ENCODE data around the gene DVL2.

DVL2 gene

DNA sequence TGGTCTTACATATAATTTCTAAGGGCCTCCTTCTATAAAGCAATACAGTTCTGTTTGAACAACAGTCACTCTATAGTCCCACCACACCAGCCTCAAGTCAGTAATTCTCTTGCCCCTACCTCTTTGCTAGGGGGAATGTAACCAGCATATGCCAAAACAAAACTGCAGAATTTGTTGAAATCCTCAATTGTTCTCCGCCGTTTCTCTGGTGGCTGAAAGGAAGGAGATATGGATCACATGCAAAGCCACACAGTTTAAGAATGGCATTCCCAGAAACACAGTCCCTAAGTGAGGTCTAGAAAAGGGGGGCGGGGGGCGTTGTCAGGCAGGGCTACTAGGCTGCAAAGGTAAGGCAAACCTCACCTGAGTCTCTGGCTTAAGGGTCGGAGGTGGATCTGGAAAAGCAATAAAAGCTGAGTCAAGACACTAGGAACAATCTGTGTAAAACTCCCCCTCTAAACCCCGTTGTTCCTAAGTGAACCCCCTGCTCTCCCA, 3.0 kb upstream of the DVL2 start:
- no peak for DNase-seq

DNA sequence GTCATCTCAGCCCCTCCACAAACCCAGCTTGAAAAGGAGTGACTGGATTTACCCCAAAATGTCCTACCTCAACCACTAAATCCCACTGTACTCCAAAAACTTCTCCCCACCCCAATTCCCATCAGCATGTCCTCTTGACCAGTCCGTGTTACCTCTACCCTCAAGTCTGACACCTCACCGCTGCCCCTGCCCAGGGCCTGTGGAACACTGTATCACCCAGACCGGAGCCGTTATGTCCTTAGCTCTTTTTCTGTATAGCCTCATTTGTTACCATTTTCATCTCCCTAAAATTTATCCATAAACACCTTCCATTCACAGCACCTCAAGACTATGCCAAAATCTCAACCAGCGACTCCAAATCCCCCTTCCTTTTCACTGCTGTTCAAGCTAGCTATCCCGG, 2.5 kb upstream of the DVL2 start:
- DNase-seq = no peak

DNA sequence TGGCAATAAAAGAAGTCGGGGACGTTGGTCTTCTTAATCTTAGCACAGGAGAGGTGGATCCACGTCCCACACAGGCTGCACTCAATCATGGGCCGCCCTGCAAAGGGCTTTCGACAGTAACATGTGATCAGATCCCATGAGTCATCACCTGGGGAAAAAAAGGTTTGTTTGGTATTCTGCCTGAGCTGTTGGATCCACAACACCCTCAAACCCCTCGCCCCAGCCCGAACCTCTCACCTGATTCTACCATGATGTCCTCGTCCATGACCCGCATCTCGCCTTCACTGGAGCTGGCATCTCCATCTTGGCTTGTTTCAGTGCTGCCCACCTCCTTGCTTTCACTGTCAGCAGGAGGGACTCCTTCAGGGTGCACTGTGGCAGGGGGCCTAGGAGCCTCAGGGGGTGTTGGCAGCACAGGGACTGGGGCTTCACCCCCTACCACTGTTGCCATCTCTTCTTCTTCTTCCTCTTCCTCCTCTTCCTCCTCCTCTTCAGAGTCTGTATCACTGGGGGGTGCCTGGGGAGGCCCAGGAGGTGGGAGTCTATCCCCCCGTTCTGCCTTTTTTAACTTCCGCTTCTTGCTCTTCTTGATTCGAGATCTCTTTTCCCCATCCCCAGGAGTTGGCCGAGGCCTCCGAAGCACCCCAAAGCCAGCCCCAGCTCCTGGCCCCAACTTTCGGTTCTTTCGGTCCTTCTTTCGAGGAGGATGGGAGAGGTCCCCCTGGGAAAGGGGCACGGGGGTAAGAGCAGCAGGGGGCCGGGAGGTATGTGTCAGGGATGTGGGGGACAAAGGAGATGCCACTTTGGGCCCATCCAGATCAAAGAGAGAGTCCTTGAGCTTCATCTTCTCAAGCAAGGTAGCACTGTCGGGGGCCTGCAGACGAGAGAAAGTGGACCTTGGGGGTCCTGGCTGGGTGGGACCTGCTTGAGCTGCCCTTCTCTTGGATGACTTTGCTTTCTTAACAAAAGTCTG, 1.7 kb upstream of the DVL2 start:
- no peak for DNase-seq

DNA sequence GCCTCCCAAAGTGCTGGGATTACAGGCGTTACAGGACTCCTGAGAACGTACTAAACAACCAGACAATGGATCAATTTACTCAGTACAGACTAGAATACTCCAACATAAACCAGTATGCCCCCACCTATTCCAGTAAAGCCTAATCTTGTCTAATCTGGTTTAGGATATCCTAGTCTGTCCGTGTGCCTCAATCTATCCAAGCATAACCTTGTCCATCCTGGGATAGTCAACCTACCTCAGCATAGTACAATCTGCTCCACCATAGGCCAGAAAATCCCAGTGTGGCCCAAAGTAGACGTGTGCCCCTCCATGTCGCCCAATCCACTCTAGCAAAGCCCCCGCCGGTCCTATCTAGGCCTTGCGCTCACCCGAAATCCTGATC, 625 bp downstream of the DVL2 start:
- no peak for DNase-seq

DNA sequence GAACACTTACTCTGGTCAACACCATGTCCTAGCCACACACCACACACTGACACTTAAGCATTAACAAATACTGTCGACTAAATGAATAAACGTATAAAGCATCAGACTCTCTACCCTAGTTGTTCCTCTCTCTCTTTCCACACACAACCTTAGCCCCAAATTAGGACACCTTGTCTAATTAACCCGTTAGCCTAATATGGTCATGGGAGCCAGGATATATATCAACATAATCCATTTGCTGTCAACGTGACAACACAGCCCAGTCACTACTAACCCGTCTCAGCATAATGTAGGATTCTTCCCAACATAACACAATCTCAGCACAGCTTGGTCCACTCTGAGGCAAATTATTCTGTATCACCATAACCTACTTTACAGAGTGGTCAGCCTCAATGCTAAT, 2.2 kb downstream of the DVL2 start:
- DNase-seq = no peak

DNA sequence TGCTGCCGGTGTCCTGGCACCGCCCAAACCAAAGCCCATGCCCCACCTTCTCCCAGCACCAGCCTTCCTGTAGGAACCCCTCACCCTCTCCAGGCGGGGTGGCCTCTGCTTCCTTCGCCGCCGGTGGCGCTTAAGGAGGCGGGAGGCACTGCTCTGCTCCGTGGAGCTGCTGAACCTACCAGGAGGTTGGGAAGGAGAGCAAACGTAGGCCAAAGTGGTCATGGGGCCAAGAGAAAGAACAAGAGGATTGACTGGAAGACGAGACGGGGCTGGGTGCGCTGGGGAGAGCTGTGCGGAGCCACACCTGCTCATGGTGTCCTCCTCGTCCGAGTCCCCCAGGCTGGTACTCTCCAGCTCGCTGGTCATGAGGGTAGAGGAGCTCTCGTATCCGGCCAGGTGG, 4.8 kb downstream of the DVL2 start:
- no peak for DNase-seq

DNA sequence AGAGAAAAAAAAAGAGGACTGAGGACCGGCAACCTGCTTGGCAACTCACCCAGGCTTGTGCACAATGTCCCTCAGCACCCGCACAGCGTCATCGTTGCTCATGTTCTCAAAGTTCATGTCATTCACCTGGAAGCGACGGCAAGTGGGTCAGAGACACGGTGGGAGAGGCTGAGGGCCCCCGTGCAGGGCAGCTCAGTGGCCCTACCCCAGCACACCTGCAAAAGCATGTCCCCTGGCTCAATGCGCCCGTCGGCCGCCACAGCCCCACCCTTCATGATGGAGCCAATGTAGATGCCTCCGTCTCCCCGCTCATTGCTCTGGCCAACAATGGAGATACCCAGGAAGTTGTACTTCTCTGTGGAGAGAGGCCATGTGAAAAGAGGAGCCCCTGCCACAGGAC, 5.4 kb downstream of the DVL2 start:
- DNase-seq = no peak

DNA sequence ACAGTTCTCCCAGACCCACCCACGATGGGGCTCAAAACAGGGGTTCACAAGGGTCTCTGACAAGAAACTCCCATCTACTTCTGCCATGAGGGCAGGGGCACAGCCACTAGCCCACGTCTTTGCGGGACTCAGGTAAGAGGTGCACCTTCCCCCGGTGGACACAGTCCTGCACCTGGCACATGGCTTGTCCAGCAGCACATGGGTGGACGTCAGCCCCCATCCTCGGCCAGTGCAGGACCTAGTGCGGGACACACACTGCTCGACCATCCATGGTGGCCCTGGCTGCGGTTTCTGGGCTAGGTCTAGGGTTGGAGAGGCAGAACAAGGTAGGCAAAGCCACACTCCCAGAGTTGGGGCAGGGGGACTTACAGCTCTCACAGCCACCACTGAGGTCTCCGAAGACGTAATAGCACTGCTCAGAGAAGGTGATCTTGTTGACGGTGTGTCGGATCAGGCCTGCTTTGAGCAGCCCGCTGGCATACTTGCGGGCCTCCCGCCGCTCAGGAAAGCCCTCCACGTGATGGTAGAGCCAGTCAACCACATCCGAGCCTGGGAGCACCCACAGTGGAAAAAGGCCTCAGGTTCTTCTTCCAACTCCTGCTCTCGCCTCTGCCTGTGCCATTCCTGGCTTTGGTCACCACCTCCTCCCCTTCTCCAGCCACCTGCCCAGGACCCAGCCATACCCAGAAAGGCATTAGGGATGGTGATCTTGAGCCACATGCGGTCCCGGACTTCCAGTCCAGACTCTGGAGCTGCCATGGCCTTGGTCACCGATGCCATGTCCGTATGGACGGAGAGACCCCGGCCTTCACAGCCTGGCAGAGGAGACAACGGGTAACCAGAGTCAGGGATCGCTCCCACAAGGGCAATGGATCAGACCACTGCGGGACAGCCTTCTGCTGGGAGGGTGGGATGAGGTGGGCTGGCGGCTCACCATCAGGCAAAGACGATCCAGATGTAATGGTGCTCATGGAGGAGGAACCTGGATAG, 7.3 kb downstream of the DVL2 start:
- no peak for DNase-seq

DNA sequence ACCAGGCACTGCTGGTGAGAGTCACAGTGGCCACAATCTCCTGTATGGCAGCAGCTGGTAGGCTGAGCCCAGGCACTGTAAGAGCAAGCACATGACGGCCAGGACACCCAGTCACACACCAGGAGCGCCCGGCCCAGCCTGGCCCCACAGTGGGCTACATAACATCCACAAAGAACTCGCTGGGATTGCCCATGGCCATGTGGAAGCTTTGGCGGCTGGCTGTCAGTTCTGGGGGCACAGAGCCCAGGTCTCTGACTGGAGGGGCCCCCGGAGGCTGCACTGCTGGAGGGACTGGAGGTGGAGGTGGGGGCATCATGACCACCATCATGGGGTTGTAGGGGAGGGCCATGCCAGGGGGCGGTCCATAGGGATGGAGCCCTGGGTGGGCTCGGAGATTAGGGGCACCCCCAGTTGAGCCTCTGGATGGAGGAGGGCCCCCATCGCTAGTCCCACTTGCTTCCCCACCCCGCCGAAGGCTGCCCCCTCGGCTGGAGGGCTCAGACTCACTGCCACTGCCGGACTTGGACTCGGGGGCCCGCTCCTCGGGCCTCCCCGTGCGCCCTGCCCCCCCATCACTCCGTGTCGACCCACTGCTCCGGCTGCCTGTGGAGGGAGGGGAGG, 8.5 kb downstream of the DVL2 start:
- no peak for DNase-seq

DNA sequence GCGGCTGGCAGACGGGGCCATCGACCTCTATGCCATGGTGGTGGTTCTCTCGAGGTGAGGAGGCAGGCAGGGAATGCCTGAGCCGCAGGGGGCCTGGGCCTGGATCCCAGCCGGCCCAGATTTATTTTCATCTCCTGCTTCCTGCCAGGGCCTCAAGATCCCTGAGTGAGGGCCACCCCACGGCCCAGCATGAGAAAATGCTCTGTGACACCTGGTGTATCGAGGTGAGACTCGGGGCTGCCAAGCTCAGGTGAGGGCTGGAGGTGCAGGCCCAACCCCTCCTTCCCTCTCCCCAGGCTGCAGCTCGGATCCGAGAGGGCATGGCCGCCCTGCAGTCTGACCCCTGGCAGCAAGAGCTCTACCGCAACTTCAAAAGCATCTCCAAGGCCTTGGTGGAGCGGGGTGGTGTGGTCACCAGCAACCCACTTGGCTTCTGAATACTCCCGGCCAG, 9.6 kb downstream of the DVL2 start:
- no peak for DNase-seq

DNA sequence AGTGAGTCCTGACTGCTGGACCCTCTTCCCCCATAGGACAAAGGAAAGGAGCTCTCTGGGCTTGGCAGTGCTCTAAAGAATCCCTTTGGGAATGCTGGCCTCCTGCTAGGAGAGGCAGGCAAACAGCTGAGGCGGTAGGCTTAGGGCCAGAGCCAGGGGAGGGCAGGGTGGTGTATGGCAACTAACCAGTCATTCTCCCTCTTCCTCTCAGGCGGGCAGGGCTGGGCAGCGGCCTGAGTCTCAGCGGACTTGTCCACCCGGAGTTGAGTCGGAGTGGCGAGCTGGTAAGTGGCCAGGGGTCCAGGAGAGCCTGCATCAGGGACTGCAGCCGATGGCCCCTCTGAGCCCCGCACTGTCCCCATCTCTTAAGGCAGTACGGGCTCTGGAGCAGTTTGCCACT, 10.2 kb downstream of the DVL2 start:
- no peak for DNase-seq

DNA sequence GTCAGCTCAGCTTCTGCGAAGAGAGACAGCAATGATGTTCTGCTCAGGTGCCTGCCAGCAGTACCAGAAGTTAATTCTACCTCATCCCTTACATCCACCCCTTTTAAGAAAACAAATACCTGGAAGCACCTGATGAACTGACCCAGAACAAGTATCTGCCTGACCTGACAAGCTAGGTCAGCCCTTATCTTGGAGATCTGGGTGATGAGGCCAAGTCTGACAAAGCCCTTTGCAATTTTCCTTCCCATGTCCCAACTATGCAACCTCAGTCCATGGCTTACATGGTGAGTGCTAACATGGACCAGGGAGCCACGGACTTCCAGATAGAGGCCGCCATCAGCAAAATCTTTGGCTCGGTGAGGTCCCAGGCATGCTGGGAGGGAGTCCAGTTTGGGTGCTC, 10.9 kb downstream of the DVL2 start:
- DNase-seq = no peak

DNA sequence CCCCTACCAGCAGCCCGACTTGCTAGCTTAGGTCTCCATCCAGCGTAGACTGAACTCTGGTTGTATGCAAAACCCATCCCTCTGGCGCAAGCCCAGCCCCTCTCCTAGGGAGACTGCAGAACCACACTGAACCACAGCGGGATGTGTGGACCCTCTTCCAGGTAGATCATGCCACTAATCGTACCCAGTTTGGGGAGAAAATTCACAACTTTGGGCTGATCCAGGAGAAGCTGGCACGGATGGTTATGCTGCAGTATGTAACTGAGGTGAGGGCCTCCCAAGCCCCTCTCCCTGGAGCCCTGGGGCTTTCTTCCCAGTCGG, 11.4 kb downstream of the DVL2 start:
- no peak for DNase-seq

DNA sequence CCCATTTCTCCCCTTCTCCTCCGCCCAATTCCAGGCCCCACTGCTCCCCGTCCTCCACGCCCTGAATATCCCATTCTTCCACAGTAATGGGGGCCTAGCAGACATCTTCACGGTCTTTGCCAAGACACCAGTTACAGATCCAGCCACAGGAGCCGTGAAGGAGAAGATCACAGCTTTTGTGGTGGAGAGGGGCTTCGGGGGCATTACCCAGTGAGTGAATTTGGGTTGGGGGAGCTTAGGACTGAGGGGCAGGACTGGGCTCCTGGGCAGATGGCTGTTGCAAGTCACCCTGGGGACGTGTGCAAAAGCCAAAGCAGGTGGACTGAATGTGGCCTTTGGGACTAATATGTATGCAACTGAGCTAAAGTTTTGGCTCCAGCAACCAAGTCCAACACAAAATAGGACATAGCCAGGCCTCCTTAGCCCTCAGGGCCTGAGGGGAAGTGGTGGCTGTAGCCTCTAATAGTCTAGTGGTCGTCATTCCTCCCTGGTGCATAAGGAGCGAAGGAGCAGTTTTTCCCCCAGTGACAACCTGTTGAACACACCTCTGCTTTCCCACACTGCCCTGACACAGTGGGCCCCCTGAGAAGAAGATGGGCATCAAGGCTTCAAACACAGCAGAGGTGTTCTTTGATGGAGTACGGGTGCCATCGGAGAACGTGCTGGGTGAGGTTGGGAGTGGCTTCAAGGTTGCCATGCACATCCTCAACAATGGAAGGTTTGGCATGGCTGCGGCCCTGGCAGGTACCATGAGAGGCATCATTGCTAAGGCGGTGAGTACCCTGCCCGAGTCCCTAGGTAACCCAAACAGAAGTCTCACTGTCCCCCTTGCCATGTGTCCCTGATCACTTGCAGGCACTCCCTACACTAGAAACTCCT, 12.0 kb downstream of the DVL2 start:
- no peak for DNase-seq

DNA sequence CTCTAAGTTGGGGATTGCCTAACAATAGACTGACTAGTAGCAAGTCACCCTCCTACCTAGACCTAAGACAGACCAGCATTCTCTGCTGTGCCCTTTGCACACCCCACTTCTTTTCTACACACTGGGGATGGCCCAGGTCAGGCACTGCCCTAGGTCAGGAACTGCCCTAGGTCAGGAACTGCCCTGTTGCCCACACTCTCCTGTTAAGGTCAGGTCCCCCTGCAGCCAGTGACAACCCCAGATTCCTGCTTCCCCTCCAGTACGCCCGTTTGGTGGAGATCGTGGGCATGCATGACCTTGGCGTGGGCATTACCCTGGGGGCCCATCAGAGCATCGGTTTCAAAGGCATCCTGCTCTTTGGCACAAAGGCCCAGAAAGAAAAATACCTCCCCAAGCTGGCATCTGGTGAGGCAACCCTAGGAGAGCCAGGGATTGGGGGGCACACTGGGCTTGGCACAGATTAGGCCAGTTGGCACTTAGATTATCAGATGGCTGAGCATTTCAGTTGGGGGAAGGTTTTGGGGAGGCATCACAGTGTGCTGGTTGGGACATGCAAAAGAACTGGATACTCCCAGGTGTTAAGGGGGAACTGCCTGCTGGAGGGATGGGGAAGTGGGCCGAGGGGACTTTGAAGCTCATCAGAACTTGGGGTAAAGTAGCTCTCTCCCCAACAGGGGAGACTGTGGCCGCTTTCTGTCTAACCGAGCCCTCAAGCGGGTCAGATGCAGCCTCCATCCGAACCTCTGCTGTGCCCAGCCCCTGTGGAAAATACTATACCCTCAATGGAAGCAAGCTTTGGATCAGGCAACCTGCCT, 12.8 kb downstream of the DVL2 start:
- no peak for DNase-seq

DNA sequence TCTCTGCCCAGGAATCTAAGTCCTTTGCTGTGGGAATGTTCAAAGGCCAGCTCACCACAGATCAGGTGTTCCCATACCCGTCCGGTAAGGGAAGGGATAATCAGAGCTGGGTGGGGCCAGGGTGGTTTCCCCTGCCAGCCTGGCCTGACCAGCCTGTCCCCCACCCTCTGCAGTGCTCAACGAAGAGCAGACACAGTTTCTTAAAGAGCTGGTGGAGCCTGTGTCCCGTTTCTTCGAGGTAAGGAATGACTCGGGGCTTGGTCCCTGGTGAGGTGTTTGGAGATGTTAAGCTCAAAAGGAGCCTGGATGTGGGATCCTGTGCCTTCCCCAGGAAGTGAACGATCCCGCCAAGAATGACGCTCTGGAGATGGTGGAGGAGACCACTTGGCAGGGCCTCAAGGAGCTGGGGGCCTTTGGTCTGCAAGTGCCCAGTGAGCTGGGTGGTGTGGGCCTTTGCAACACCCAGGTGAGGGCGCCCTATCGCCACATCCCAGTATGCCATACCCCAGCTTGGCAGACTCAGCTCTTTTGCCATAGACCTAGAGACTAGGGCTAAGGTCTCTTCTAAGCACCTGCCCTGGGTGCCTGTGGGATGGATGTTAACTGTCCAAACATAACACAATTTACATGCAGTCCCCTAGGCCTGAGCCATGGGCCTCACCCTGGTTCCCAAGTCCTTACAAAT, 13.6 kb downstream of the DVL2 start:
- no peak for DNase-seq

DNA sequence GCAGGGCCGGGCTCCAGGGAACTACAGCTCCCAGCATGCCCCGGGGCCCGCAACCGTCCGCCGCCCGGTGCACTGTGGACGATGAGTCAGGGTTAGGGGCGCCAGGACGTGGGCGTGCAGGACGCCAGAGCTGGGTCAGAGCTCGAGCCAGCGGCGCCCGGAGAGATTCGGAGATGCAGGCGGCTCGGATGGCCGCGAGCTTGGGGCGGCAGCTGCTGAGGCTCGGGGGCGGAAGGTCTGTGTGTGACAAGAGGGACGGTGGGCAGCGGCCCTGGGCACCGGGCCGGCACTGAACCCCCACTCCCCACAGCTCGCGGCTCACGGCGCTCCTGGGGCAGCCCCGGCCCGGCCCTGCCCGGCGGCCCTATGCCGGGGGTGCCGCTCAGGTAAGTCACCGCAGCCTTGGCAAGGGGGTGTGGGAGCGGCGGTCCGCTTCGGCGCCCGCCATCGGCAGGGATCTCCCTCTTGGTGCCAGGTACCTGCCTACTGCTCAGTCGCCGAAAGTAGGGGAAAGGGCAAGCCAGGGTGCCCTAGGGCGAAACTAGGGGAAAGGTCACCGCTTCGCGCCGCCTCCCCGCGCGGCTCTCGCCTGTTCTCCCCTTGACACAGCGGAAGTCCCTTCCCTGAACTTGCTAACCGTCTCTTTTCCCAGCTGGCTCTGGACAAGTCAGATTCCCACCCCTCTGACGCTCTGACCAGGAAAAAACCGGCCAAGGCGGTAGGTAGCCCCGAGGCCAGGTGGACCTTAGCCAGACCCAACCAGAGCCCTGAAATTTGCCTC, 14.3 kb downstream of the DVL2 start, which contains the start of the genes ACADVL and DLG4:
TSS of gene ACADVL (plus strand) at position 127 of the 781 bp plus-strand sequence. CDS start at position 174, 47 bp downstream.
TSS of gene DLG4 (minus strand) at position 25 of the 781 bp plus-strand sequence.
- DNase-seq = no peak

DNA sequence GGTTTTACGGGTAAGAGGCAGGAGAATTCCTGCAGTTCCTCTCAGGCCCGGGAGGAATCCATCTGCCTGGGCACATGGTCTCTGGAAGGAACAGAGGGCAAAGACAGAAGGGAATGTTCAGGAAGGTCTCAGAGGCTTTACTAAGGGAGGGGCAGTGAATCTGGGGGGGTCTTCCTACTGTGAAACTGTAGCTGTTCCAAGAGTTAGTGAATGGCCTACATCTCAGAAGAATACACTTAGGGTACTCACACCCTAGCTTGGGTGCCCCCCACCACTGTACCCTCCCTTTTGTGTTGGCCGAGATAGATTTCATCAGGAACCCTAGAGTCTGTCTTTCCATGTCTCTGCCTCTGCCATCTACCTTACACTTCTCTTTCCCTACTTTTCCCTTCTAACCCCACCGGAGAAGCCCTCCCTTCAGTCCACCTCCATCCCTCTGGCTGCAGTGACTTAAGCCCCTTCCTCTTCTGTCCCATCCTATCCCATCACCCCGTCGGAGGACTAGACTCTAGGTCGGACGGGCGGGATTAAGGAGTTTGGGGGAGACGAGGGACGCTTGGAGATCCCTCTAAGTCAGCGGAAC, 15.0 kb downstream of the DVL2 start:
- no peak for DNase-seq

DNA sequence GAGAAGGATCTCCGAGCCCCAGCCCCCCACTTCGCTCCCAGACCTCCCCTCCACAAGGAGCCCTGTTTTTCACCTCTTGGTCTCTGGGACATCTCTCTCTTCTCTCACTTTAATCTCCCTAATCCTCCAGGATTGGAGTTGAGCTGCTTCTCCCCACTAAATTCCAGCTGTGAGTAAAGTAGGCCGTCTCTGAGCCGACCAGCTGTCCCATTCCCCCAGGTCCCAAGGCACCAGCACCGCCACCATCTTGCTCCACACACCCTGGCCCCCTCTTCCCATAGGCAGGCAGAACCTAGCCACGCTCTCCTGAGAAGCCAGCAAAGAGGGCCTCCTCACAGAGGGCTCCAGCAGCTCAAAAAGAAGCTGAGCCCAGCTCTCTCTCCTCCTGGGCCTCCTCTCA, 15.6 kb downstream of the DVL2 start:
- no peak for DNase-seq

Measured in SIG-M5 (cell line).